Peyer's patch (tissue), 4 donors: ENCODE measurements around the gene CHI3L2. TPM values are rescaled to one million over a fixed set of nuclear protein-coding genes. Genes with fewer than 3 reads are reported as not detected.

ENCODE experiments used
- DNase-seq, 3 donors: peaks; one replicate each; pipeline ENCODE4 v3.0.0-alpha.2; 2017 to 2019
- H3K27ac ChIP-seq, 4 donors: fragments of 200-600 bp; sonication (generic); one replicate each; pipeline ENCODE4 v1.5.1; 2016 to 2019
- H3K27me3 ChIP-seq, 2 donors: fragments of 200-600 bp; sonication (generic); one replicate each; pipeline ENCODE4 v1.5.1; 2019
- H3K36me3 ChIP-seq, 3 donors: fragments of 200-600 bp; sonication (generic); one replicate each; pipeline ENCODE4 v1.5.1; 2016 to 2019
- H3K4me1 ChIP-seq, 4 donors: fragments of 200-600 bp; sonication (generic); one replicate each; pipeline ENCODE4 v1.5.1; 2016 to 2019
- H3K4me3 ChIP-seq, 4 donors: fragments of 200-600 bp; sonication (generic); 1 replicate in 3 of 4; 2 replicates in 1 of 4; pipeline ENCODE4 v1.5.1; 2016 to 2019; ENCODE audit warnings: mild to moderate bottlenecking in 1 of 4
- H3K9me3 ChIP-seq, 4 donors: fragments of 200-600 bp; sonication (generic); one replicate each; pipeline ENCODE4 v1.5.1; 2016 to 2019; ENCODE audit warnings: mild to moderate bottlenecking in 1 of 4
- POLR2A ChIP-seq, 2 donors: fragments of 450-650 bp; IDR thresholded peaks; one replicate each; pipeline ENCODE4 v1.5.1; 2017; ENCODE audit warnings: antibody characterized with exemption in 2 of 2, mild to moderate bottlenecking in 2 of 2, moderate library complexity in 2 of 2
- total RNA-seq, 4 donors: library from RNA; depleted of rRNA; stranded (reverse); fragments of >200 nt; gene quantifications; one replicate each; pipeline ENCODE4 v1.1.0, GENCODE V29; 2016
- TF ChIP-seq, protein P1 (sequence below), 6 experiments: fragments of 450-650 bp in 4 of 6; fragments of 200-600 bp in 2 of 6; sonication (generic) in 1 of 6; IDR thresholded peaks; one replicate each; pipeline ENCODE4 v1.5.1; 2017 to 2019; ENCODE audit warnings: antibody characterized with exemption in 6 of 6, mild to moderate bottlenecking in 3 of 6, moderate library complexity in 1 of 6

CHI3L2 gene
- total RNA-seq, 4 donors from 2014 or later: 0.67 to 14.0 (median 3.3) TPM; not detected in 1

DNA sequence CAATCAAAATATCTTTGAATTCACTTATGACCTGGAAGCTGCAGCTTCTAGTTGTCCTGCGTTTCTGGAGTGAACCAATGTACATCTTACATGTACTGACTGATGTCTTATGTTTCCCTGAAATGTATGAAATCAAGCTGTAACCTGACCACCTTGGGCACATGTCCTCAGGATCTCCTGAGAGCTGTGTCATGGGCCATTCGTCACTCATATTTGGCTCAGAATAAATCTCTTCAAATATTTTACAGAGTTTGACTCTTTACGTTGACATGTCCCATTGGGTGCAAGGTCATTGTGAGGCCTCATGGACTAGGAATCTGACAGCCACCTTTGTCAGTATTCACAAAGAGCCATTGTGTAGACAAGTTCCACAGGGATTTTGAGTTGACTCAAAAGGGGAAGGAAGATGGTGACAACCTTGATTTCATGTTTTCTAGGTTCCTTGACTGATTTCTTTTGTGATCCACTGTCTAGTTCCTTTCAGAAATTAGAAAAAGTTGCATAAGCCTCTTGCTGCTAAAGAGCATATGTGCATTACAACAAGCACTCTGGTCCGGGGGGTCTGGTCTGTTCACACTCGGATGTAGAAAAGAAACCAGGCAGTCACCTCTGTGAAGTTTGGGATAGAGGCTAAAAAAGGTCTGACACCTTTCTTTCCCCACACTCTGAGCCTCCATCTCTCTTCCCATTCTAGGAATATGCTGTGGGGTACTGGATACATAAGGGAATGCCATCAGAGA is 10.7 kb downstream of the CHI3L2 start:
- Histone ChIP-seq H3K27me3 (no peaks in the 10 kb centered on the region), H3K4me3 (no peak overlapping the region), H3K36me3 (no peaks in the 10 kb centered on the region), H3K9me3 (no peaks in the 10 kb centered on the region), H3K4me1 (no peaks in the 10 kb centered on the region), H3K27ac (no peak overlapping the region)
- DNase-seq: no peak
- TF ChIP-seq, protein P1, sequence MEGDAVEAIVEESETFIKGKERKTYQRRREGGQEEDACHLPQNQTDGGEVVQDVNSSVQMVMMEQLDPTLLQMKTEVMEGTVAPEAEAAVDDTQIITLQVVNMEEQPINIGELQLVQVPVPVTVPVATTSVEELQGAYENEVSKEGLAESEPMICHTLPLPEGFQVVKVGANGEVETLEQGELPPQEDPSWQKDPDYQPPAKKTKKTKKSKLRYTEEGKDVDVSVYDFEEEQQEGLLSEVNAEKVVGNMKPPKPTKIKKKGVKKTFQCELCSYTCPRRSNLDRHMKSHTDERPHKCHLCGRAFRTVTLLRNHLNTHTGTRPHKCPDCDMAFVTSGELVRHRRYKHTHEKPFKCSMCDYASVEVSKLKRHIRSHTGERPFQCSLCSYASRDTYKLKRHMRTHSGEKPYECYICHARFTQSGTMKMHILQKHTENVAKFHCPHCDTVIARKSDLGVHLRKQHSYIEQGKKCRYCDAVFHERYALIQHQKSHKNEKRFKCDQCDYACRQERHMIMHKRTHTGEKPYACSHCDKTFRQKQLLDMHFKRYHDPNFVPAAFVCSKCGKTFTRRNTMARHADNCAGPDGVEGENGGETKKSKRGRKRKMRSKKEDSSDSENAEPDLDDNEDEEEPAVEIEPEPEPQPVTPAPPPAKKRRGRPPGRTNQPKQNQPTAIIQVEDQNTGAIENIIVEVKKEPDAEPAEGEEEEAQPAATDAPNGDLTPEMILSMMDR (IDR thresholded peaks at IDR 0.05): no peak
- no peak for TF ChIP-seq POLR2A (IDR thresholded peaks at IDR 0.05)

DNA sequence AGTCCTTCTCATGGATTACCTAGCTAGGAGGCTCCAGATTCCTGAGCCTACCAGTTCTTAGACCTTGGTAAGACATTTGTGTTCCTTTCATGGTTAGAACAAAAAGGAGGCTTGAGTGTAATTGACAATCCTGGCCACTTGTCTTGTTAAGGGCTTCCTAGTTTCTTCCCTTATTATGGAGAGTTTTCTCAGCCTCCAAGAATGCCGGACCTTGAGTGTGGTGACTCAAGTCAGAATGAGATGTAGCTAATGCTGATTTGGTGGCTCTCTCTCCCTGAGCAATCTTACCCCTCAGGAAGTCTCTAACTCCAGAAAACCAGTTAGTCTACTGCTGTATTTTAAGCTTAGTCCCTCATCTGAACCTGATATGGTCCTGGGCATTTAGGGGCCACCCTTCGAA is 14.3 kb downstream of the CHI3L2 start:
- Histone ChIP-seq H3K9me3 (no peaks in the 10 kb centered on the region), H3K4me3 (no peak overlapping the region), H3K27me3 (no peaks in the 10 kb centered on the region), H3K4me1 (no peaks in the 10 kb centered on the region), H3K36me3 (no peaks in the 10 kb centered on the region), H3K27ac (no peak overlapping the region)
- no peak for TF ChIP-seq POLR2A (IDR thresholded peaks at IDR 0.05)
- TF ChIP-seq, protein P1 (IDR thresholded peaks at IDR 0.05): no peak
- no peak for DNase-seq

DNA sequence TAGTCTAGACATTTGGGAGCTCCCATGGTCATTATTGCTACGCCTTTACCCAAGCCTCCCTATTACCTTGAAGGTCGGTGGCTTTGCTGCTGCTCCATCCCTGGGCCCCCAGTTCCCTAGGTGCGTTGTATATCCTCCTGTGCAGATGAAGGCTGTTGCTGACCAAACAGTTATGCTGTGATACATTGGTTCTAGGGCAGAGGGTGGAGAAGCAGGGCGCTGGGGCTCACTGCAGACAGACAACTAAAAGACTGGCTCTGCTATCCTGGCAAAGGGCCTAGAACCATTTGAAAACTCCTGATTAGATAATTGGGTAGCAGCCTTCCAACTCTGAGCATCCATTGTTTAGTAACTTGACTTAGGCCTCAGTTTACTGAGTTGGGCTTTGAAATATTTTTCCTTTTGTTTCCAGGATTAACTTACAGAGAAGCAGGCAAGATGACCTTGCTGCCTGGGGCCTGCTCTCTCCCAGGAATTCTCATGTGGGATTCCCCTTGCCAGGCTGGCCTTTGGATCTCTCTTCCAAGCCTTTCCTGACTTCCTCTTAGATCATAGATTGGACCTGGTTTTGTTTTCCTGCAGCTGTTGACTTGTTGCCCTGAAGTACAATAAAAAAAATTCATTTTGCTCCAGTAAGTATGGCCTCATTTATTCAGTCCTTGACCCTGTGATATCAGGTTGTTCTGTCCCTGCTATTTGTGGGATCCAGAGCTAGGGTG is 15.5 kb downstream of the CHI3L2 start:
- TF ChIP-seq, protein P1 (IDR thresholded peaks at IDR 0.05): no peak
- TF ChIP-seq POLR2A (IDR thresholded peaks at IDR 0.05): no peak

DNA sequence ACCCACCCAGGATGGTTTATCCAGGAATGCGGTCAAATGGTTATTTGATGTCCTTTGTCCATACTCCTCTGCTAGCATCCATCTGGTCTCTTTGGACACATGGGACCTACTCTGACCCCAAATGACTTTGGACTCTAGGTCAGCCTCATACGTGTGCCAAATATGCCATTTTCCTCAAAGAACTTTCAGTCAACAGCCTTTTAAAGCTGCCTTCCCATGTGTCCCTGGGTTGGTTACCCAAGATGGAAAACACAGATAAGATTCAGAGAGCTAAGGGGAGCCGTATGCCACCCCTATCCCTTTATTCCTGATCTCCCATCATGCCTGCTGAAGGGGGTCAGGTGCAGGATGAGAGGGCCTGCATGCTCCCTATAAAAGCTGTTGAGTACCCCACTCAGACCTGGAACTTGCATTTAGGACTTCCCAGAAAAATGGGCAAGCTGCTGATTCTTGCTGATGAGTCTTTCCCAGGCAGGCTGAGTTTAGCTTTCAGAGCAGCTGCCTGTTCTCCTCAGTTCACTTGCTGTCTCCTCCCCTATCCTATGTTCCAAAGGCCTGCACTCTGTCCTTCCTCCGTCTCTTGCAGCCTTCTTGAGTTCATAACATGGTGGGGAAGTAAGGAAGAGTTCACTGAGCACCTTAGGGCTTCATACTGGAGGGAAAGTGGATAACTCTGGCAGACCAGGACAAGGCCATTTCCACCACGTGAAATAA is 19.8 kb downstream of the CHI3L2 start:
- Histone ChIP-seq H3K9me3 (no peaks in the 10 kb centered on the region), H3K27ac (no peak overlapping the region), H3K4me1 (no peaks in the 10 kb centered on the region), H3K4me3 (no peak overlapping the region), H3K27me3 (no peaks in the 10 kb centered on the region), H3K36me3 (no peaks in the 10 kb centered on the region)
- TF ChIP-seq POLR2A (IDR thresholded peaks at IDR 0.05): no peak
- TF ChIP-seq, protein P1 (IDR thresholded peaks at IDR 0.05): no peak
- DNase-seq: no peak

More for the DNA sequence above, 15.5 kb downstream of the CHI3L2 start:
- Histone ChIP-seq H3K36me3 (no peaks in the 10 kb centered on the region), H3K27me3 (no peaks in the 10 kb centered on the region), H3K4me1 (no peaks in the 10 kb centered on the region), H3K9me3 (no peaks in the 10 kb centered on the region), H3K27ac (no peak overlapping the region), H3K4me3 (no peak overlapping the region)
- DNase-seq: no peak

DNA sequence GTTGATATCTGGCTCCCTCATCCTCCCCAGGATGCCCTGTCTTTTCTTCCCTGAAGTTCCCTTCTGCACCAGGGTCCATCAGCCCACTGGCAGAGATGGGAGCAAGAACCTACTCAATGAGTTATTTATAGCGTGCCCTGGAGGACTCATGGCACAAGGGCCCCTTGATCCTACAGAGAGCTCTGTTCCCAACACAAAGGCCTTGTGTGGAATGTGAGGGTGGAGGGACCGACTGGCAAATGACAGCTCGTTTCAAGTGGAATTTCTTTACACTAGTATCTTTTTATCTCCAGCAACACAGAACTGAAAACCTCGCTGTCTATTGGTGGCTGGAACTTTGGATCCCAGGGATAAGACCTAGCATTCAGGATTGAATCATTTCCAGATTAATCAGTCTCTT is 22.4 kb downstream of the CHI3L2 start:
- no peak for DNase-seq
- TF ChIP-seq, protein P1 (IDR thresholded peaks at IDR 0.05): no peak
- no peak for TF ChIP-seq POLR2A (IDR thresholded peaks at IDR 0.05)
- no peaks in the 10 kb centered on the region for H3K4me1 ChIP-seq
- H3K4me3 ChIP-seq: no peak overlapping the region
- no peaks in the 10 kb centered on the region for H3K27me3 ChIP-seq
- H3K9me3 ChIP-seq: no peaks in the 10 kb centered on the region
- H3K27ac ChIP-seq: no peak overlapping the region
- H3K36me3 ChIP-seq: no peaks in the 10 kb centered on the region
